BJ (cell line): ENCODE data around the gene CD70. TPM values are rescaled to one million over a fixed set of nuclear protein-coding genes. Genes with fewer than 3 reads are reported as not detected.

ENCODE experiments used
- CTCF ChIA-PET: fragments of 350-600 bp; formaldehyde crosslinking; extraction: SDS; loops from one replicate; lab custom pipeline; 2021; ENCODE audit warnings: antibody characterized with exemption, inconsistent platforms; lab: Yijun Ruan, JAX
- POLR2A ChIA-PET: fragments of 300-600 bp; sonication (Branson Sonifier 250); formaldehyde crosslinking; extraction: SDS; loops from one replicate; lab custom pipeline; 2021; ENCODE audit warnings: antibody characterized with exemption; lab: Charles Lee
- DNase-seq: peaks from one replicate; pipeline ENCODE4 v3.0.0-alpha.2; 2011; ENCODE audit warnings: low read depth
- H3K27me3 ChIP-seq: 2 replicates; pipeline ENCODE4 v1.6.0; 2011; ENCODE audit warnings: low read length; ENCODE audit not compliant: control insufficient read depth, insufficient read depth
- H3K36me3 ChIP-seq: 2 replicates; pipeline ENCODE4 v1.5.1; 2011; ENCODE audit warnings: low read length; ENCODE audit not compliant: control insufficient read depth, insufficient read depth
- H3K4me3 ChIP-seq: 2 replicates; pipeline ENCODE4 v1.5.1; 2011; ENCODE audit warnings: low read depth, mild to moderate bottlenecking, control low read depth, low read length
- CTCF ChIP-seq: IDR thresholded peaks from 2 replicates; pipeline ENCODE4 v1.5.1; 2011; ENCODE audit warnings: low read depth, mild to moderate bottlenecking, control low read depth, inconsistent platforms, low read length, moderate library complexity; ENCODE audit not compliant: insufficient read depth
- polyA plus RNA-seq: library from polyadenylated mRNA; depleted of rRNA; stranded (reverse); fragments of >200 nt; gene quantifications from 2 replicates; pipeline ENCODE4 v1.2.3, GENCODE V29; 2011

Gene CD70
- polyA plus RNA-seq, 1 experiment, result not detected

- Histone ChIP-seq H3K36me3 (no peaks in the 10 kb centered on the region), H3K27me3 (no peaks in the 10 kb centered on the region), H3K4me3 (no peak overlapping the region)
- no peak for TF ChIP-seq CTCF
- DNase-seq, result no peak
- ChIA-PET CTCF (no interaction called here), POLR2A (no interaction called here)
These were observed 11.3 kb downstream of the CD70 start for GRCh38 chr19:6579450-6580178.

GRCh38 chr19:6577476-6578125, 13.3 kb downstream of the CD70 start:
- no peak for DNase-seq
- TF ChIP-seq CTCF, result no peak
- CTCF ChIA-PET, result interaction anchor here (0.5 to 0.7 kb wide), 3 partner anchors 9 to 312 kb away, joined by 3 read pairs; no protein-coding TSS in a partner anchor
- Histone ChIP-seq H3K4me3 (no peak overlapping the region), H3K27me3 (no peaks in the 10 kb centered on the region), H3K36me3 (no peaks in the 10 kb centered on the region)
- POLR2A ChIA-PET, result no interaction called here

- H3K4me3 ChIP-seq, result no peak overlapping the region
- H3K36me3 ChIP-seq, result no peaks in the 10 kb centered on the region
- H3K27me3 ChIP-seq, result no peaks in the 10 kb centered on the region; the same call in 1 of the 2 replicates
- no peak for TF ChIP-seq CTCF
- DNase-seq, result no peak
- POLR2A ChIA-PET, result no interaction called here
- CTCF ChIA-PET, result interaction anchor here (0.6 kb wide), 1 partner anchor 9 kb away, joined by 3 read pairs; no protein-coding TSS in a partner anchor
These were observed 14.0 kb downstream of the CD70 start for GRCh38 chr19:6576869-6577475.

- Histone ChIP-seq H3K36me3 (no peaks in the 10 kb centered on the region), H3K4me3 (no peak overlapping the region), H3K27me3 (no peaks in the 10 kb centered on the region; the same call in 1 of the 2 replicates)
- ChIA-PET CTCF (no interaction called here), POLR2A (no interaction called here)
- no peak for TF ChIP-seq CTCF
- no peak for DNase-seq
These were observed 17.6 kb downstream of the CD70 start for GRCh38 chr19:6573350-6573749.

GRCh38 chr19:6572217-6572616, 18.7 kb downstream of the CD70 start:
- no peak for DNase-seq
- no peak for TF ChIP-seq CTCF
- Histone ChIP-seq H3K36me3 (no peaks in the 10 kb centered on the region), H3K27me3 (no peaks in the 10 kb centered on the region; the same call in 1 of the 2 replicates), H3K4me3 (no peak overlapping the region)
- POLR2A ChIA-PET, result no interaction called here
- CTCF ChIA-PET, result no interaction called here
